K562 (cell line): ENCODE results near the gene SHISA2. TPM values are rescaled to one million over a fixed set of nuclear protein-coding genes. Genes with fewer than 3 reads are reported as not detected.

Experiments used
- ATAC-seq: fragments of 200-7000 bp; cut with Tn5 transposase; 3 replicates; pipeline ENCODE4 v1.9.1; 2020; ENCODE audit warnings: moderate library complexity
- BruUV-seq: library from RNA; stranded (reverse); fragments of 400-500 nt; replicated peaks from 2 replicates; lab custom pipeline; 2021; lab: Mats Ljungman, UMichigan
- CTCF ChIA-PET: fragments of 300-600 bp; formaldehyde crosslinking; extraction: SDS; loops from one replicate; lab custom pipeline; 2021; ENCODE audit warnings: low intra/inter-chr PET ratio; lab: Yijun Ruan, JAX
- POLR2A ChIA-PET: fragments of 300-600, 350-650 bp; sonication (Branson Sonifier 250); formaldehyde crosslinking; extraction: SDS; loops from one replicate; lab custom pipeline; 2021; ENCODE audit warnings: antibody characterized with exemption, inconsistent platforms; lab: Yijun Ruan, JAX
- DNase-seq, 4 experiments: peaks; one replicate each; pipeline versions ENCODE4 v3.0.0 to v3.0.0-alpha.2; 2011 to 2018; ENCODE audit warnings: low spot score in 3 of 4, mixed read lengths in 3 of 4; ENCODE audit errors: extremely low read depth in 1 of 4
- FAIRE-seq: peaks from 2 replicates; lab custom pipeline; 2011; peaks lifted over from hg19 to GRCh38; lab: Jason Lieb, UNC
- H2AFZ ChIP-seq: 2 replicates; pipeline ENCODE4 v1.6.0; 2011; ENCODE audit warnings: low read depth, low read length, control low read depth, inconsistent platforms
- H3K27ac ChIP-seq: fragments of 200-600 bp; 3 replicates; pipeline ENCODE4 v1.8.0; 2011; ENCODE audit warnings: low read depth, mild to moderate bottlenecking, control low read depth, inconsistent platforms, low read length, moderate library complexity, mixed read lengths; ENCODE audit errors: extremely low read depth
- H3K27me3 ChIP-seq, 2 experiments: fragments of 300-600 bp in 1 of 2; 2 replicates in 1 of 2; 3 replicates in 1 of 2; pipeline versions ENCODE4 v1.6.0 to v1.8.0; 2011; ENCODE audit warnings: inconsistent platforms in 2 of 2, low read length in 2 of 2, mild to moderate bottlenecking in 1 of 2, mixed read lengths in 1 of 2, moderate library complexity in 1 of 2; ENCODE audit not compliant: control insufficient read depth in 2 of 2, insufficient read depth in 2 of 2
- H3K36me3 ChIP-seq: fragments of 300-600 bp; 3 replicates; pipeline ENCODE4 v1.8.0; 2011; ENCODE audit warnings: mild to moderate bottlenecking, low read length, inconsistent platforms; ENCODE audit not compliant: control insufficient read depth, insufficient read depth
- H3K4me1 ChIP-seq, 2 experiments: fragments of 200-600 bp in 1 of 2; replicated peaks in 1 of 2; 2 replicates in 1 of 2; 3 replicates in 1 of 2; pipeline versions ENCODE4 v1.5.1 to v1.8.0; 2011; ENCODE audit warnings: inconsistent platforms in 2 of 2, low read length in 2 of 2, mild to moderate bottlenecking in 1 of 2, mixed read lengths in 1 of 2, moderate library complexity in 1 of 2; ENCODE audit not compliant: control insufficient read depth in 2 of 2, insufficient read depth in 2 of 2
- H3K4me2 ChIP-seq: 2 replicates; pipeline ENCODE4 v1.6.1; 2011; ENCODE audit warnings: low read length, control low read depth, inconsistent platforms, mixed read lengths; ENCODE audit not compliant: insufficient read depth
- H3K4me3 ChIP-seq: fragments of 200-600 bp; sonication (generic), shearing (Covaris generic); 2 replicates; pipeline ENCODE4 v1.5.1; 2016; ENCODE audit warnings: control low read depth, inconsistent platforms
- H3K79me2 ChIP-seq: fragments of 200-600 bp; 3 replicates; pipeline ENCODE4 v1.8.0; 2011; ENCODE audit warnings: low read length, inconsistent platforms; ENCODE audit not compliant: control insufficient read depth, insufficient read depth
- H3K9ac ChIP-seq, 2 experiments: 2 replicates each; pipeline versions ENCODE4 v1.6.0 to v1.6.1; 2011; ENCODE audit warnings: low read depth in 2 of 2, low read length in 2 of 2, control low read depth in 1 of 2, inconsistent platforms in 1 of 2, mild to moderate bottlenecking in 1 of 2, mixed read lengths in 1 of 2; ENCODE audit not compliant: insufficient read depth in 1 of 2
- H3K9me1 ChIP-seq: one replicate; pipeline ENCODE4 v1.6.0; 2011; ENCODE audit warnings: inconsistent platforms, mild to moderate bottlenecking, low read length, moderate library complexity; ENCODE audit not compliant: control insufficient read depth, insufficient read depth
- H3K9me3 ChIP-seq: replicated peaks from 2 replicates; pipeline ENCODE4 v1.5.1; 2011; ENCODE audit warnings: low read depth, low read length, inconsistent platforms; ENCODE audit not compliant: control insufficient read depth, insufficient read depth
- H4K20me1 ChIP-seq: replicated peaks from 2 replicates; pipeline ENCODE4 v1.6.1; 2011; ENCODE audit warnings: low read length, inconsistent platforms, mixed read lengths; ENCODE audit not compliant: control insufficient read depth, insufficient read depth
- BRD9 ChIP-seq: fragments of 450-650 bp; IDR thresholded peaks from 2 replicates; pipeline ENCODE4 v1.6.1; 2018; ENCODE audit warnings: low read depth; ENCODE audit not compliant: partially characterized antibody
- CBX3 ChIP-seq, 2 experiments: IDR thresholded peaks; 1 replicate in 1 of 2; 2 replicates in 1 of 2; pipeline ENCODE4 v1.6.1; 2012; ENCODE audit warnings: inconsistent platforms in 2 of 2, low read length in 2 of 2, borderline replicate concordance in 1 of 2, control low read depth in 1 of 2
- CCNT2 ChIP-seq: IDR thresholded peaks from 2 replicates; pipeline ENCODE4 v1.6.1; 2011; ENCODE audit warnings: borderline replicate concordance, low read depth, mild to moderate bottlenecking, moderate library complexity, mixed read lengths, low read length; ENCODE audit not compliant: insufficient read length; ENCODE audit errors: extremely low read depth
- FOS ChIP-seq: IDR thresholded peaks from 3 replicates; pipeline ENCODE4 v1.6.1; 2011; ENCODE audit not compliant: insufficient read length; ENCODE audit errors: extremely low read depth
- HDAC6 ChIP-seq: IDR thresholded peaks from 2 replicates; pipeline ENCODE4 v1.6.1; 2012; ENCODE audit warnings: low read depth, mild to moderate bottlenecking, control low read depth, inconsistent platforms, low read length, moderate library complexity
- NCOA2 ChIP-seq, 2 experiments: fragments of 450-650 bp; IDR thresholded peaks; 2 replicates each; pipeline ENCODE4 v1.6.1; 2018; ENCODE audit warnings: mild to moderate bottlenecking in 2 of 2, moderate library complexity in 1 of 2; ENCODE audit not compliant: partially characterized antibody in 2 of 2
- PTBP1 ChIP-seq: fragments of 200-400 bp; formaldehyde crosslinking; IDR thresholded peaks from 2 replicates; pipeline ENCODE4 v1.6.1; 2017; ENCODE audit warnings: low read depth, low read length
- SLC30A9 ChIP-seq: fragments of 250-450 bp; sonication (Bioruptor Pico); IDR thresholded peaks from 2 replicates; pipeline ENCODE4 v1.8.0; 2022; ENCODE audit warnings: mild to moderate bottlenecking, moderate library complexity
- SMARCB1 ChIP-seq: IDR thresholded peaks from 2 replicates; pipeline ENCODE4 v1.6.1; 2011; ENCODE audit warnings: improper control_type of control experiment, low read depth; ENCODE audit not compliant: insufficient read length
- SMARCC2 ChIP-seq: fragments of 450-650 bp; IDR thresholded peaks from 2 replicates; pipeline ENCODE4 v1.6.1; 2017; ENCODE audit warnings: antibody characterized with exemption, moderate library complexity, mild to moderate bottlenecking, low read depth
- STAT5B ChIP-seq: fragments of 250-450 bp; sonication (Bioruptor Pico); IDR thresholded peaks from 2 replicates; pipeline ENCODE4 v1.8.0; 2021; ENCODE audit warnings: mild to moderate bottlenecking, inconsistent platforms
- TCFL5 ChIP-seq: fragments of 250-450 bp; sonication (Bioruptor Pico); conservative IDR thresholded peaks from 2 replicates; pipeline ENCODE4 v1.6.1; 2021; ENCODE audit warnings: mild to moderate bottlenecking, moderate library complexity, matching md5 sums
- ZBTB1 ChIP-seq: sonication (generic); formaldehyde crosslinking; IDR thresholded peaks from 2 replicates; pipeline ENCODE4 v1.8.1; 2023; ENCODE audit warnings: missing genetic modification reagents, low read depth, mild to moderate bottlenecking, borderline replicate concordance
- ZEB2 ChIP-seq: fragments of 450-650 bp; IDR thresholded peaks from 2 replicates; pipeline ENCODE4 v1.6.1; 2016
- ZNF146 ChIP-seq: IDR thresholded peaks from one replicate; pipeline ENCODE4 v1.6.1; 2018; ENCODE audit warnings: missing compliant biosample characterization; ENCODE audit not compliant: unreplicated experiment
- ZNF263 ChIP-seq: sonication (generic); formaldehyde crosslinking; IDR thresholded peaks from 2 replicates; pipeline ENCODE4 v1.8.0; 2022; ENCODE audit warnings: mild to moderate bottlenecking, missing genetic modification reagents, borderline replicate concordance
- ZNF408 ChIP-seq: fragments of 250-450 bp; sonication (Bioruptor Pico); IDR thresholded peaks from 2 replicates; pipeline ENCODE4 v1.4.0; 2020; ENCODE audit warnings: low read depth, mild to moderate bottlenecking, moderate library complexity
- ZNF57 ChIP-seq: fragments of 450-650 bp; formaldehyde crosslinking; IDR thresholded peaks from 2 replicates; pipeline ENCODE4 v1.4.0; 2020; ENCODE audit warnings: mild to moderate bottlenecking, moderate library complexity
- ZNF766 ChIP-seq: fragments of 200-800 bp; sonication (Bioruptor generic); conservative IDR thresholded peaks from 2 replicates; pipeline ENCODE4 v1.6.1; 2016; ENCODE audit warnings: missing genetic modification characterization, missing compliant biosample characterization
- WGBS: fragments of 100-300 bp; shearing (Covaris generic); methylation state at CpG from one replicate; pipeline ENCODE4 v1.1.6; 2016; ENCODE audit warnings: low coverage, mixed read lengths; ENCODE audit not compliant: insufficient coverage; ENCODE audit errors: missing lambda C conversion rate; 5-methylcytosine and 5-hydroxymethylcytosine counted together
- in situ Hi-C: fragments of 300-500 bp; cut with MboI; formaldehyde crosslinking; loops from 4 replicates; pipeline ENCODE4 v1.15.0; 2018; ENCODE audit warnings: inconsistent platforms, mixed read lengths
- intact Hi-C: fragments of 100-400 bp; cut with micrococcal nuclease; formaldehyde crosslinking; loops from 2 replicates; pipeline ENCODE4 v1.14.2; 2022
- polyA plus RNA-seq, 8 experiments: library from polyadenylated mRNA; depleted of rRNA in 4 of 8; stranded (reverse) in 5 of 8; unstranded in 3 of 8; fragments of >200 nt; fragmentation: Nextera tagmentation in 2 of 8; fragmentation: Illumina TruSeq in 1 of 8; extraction: Ambion mirVana in 2 of 8; extraction: Trizol in 1 of 8; gene quantifications; 2 replicates each; pipeline versions ENCODE4 v1.2.1 to v1.2.3, GENCODE V29; 2011 to 2014; ENCODE audit warnings: inconsistent platforms in 1 of 8, missing spikeins in 1 of 8
- total RNA-seq, 7 experiments: library from RNA; depleted of rRNA in 6 of 7; stranded (reverse); fragments of >200 nt in 6 of 7; fragmentation: Illumina TruSeq in 2 of 7; extraction: Trizol in 2 of 7; gene quantifications; 2 replicates each; pipeline versions ENCODE4 v1.2.1 to v1.2.3, GENCODE V29; 2011 to 2021; ENCODE audit warnings: low replicate concordance in 1 of 7

Gene SHISA2
- total and polyA plus RNA-seq, 9 of the 15 experiments (the other 6 are each of a cell fraction or from before 2014, with no cell fraction given) = not detected

GRCh38 chr13:26025196-26025595 is 26.6 kb downstream of the SHISA2 start (continued):
- no peak for TF ChIP-seq CBX3 (IDR thresholded peaks at IDR 0.05; ENCODE audit: borderline replicate concordance in 1 of 2, low read length in 2 of 2)
- TF ChIP-seq SMARCB1 = no peak
- TF ChIP-seq TCFL5 (CRISPR knock-in tag) = no peak
- TF ChIP-seq ZNF408 (CRISPR knock-in tag) = no peak
- no peak for TF ChIP-seq ZNF766
- TF ChIP-seq, all 486 proteins: peak for 0

GRCh38 chr13:26024558-26024957 is 27.3 kb downstream of the SHISA2 start:
- no peak for ATAC-seq
- no peak overlapping the region for H3K4me2 ChIP-seq

More at GRCh38 chr13:26024558-26024957, 27.3 kb downstream of the SHISA2 start:
- in situ Hi-C loops (no loop called here), intact Hi-C loops (no loop called here)
- TF ChIP-seq CCNT2 = no peak
- no peak for TF ChIP-seq SMARCC2
- TF ChIP-seq NCOA2 (IDR thresholded peaks at IDR 0.05; ENCODE audit: partially characterized antibody in 2 of 2) = no peak
- no peak for TF ChIP-seq PTBP1
- no peak for TF ChIP-seq ZEB2
- no peak for TF ChIP-seq SLC30A9 (CRISPR knock-in tag)
- TF ChIP-seq FOS = no peak
- TF ChIP-seq HDAC6 = no peak
- no peak for TF ChIP-seq ZNF263 (CRISPR knock-in tag)
- no peak for TF ChIP-seq ZBTB1
- TF ChIP-seq STAT5B (CRISPR knock-in tag) = no peak
- TF ChIP-seq ZNF57 (CRISPR knock-in tag) = no peak
- TF ChIP-seq ZNF146 = no peak
- TF ChIP-seq BRD9 = no peak
- Histone ChIP-seq H3K9ac (no peak overlapping the region), H4K20me1 (no peaks in the 10 kb centered on the region), H3K36me3 (no peaks in the 10 kb centered on the region), H3K4me1 (no peaks in the 10 kb centered on the region), H3K79me2 (no peaks in the 10 kb centered on the region), H3K27me3 (peaks cover 2 to 19% of the 10 kb centered on the region in 2 experiments), H2AFZ (no peak overlapping the region), H3K9me1 (no peaks in the 10 kb centered on the region), H3K4me3 (no peak overlapping the region), H3K9me3 (no peaks in the 10 kb centered on the region), H3K27ac (no peak overlapping the region)
- no TSS peak for BruUV-seq
- FAIRE-seq (no peak), DNase-seq (no peak)
- CTCF ChIA-PET = no interaction called here
- WGBS = 0% methylated on average over 8 of the region's 9 CpGs
- POLR2A ChIA-PET = no interaction called here
